ENCODE results near the gene RBBP4.
"Not testable (repeated sequence)": the region's sequence is repeated elsewhere in the genome, so short reads cannot be mapped to it uniquely, and the experiment has no call there.

RBBP4 gene

DNA sequence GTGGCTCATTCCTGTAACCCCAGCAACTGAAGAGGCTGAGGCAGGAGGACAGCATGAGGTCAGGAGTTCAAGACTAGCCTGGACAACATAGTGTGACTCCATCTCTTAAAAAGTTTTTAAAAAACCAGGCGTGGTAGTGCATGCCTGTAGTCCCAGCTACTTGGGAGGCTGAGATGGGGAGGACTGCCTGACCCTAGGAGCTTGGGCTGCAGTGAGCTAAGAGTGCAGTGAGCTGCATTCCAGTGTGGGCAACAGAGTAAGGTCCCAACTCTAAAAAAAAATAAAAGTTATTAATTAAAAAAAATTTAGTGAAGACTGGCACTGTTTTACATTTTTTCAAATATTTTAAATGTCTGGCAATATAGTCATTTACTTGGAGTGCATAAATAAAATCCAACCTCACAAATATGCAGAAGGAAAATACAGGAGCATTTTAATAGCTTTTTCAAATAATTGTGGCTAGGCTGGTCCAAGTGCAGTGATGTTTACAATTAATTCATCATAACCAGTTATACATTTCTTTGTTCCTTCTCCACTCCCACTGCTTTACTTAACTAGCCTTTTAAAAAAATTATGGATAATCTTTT lies 11.4 kb upstream of the RBBP4 start:
- DNase-seq (ENCODE audit: low spot score), result no peak

DNA sequence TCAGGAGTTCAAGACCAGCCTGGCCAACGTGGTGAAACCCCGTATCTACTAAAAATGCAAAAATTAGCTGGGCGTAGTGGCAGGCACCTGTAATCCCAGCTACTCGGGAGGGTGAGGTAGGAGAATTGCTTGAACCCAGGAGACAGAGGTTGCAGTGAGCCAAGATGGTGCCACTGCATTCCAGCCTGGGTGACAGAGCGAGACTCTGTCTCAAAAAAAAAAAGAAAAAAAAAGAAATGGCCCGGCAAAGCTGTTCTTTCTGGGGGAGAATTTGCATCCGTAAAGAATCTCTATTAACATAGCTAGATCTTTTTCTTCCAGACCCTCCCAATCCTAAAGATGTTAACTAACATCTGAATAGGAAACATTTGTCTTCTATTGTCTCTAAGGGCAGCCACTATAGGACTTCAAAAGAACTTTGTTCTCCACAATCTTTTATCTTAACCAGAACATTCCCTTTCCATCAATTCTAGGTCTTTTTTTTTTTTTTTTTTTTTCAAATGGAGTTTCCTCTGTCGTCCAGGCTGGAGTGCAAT lies 8.6 kb upstream of the RBBP4 start:
- not testable (repeated sequence) for DNase-seq (ENCODE audit: low spot score)

DNA sequence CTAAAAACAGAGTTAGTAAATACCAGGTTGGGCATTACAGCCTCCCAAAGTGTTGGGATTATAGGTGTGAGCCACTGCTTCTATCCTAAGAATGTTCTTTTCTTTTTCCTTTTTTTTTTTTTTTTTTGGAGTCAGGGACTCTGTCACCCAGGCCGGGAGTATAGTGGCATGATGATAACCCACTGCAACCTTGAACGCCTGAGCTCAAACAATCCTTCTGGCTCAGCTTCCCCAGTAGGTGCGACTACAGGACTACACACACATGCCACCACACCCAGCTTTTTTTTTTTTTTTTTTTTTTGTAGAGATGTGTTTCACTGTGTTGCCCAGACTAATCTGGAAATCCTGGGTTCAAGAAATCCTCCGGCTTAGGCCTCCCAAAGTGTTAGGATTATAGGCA lies 6.6 kb upstream of the RBBP4 start:
- no peak for DNase-seq (ENCODE audit: low spot score)

DNA sequence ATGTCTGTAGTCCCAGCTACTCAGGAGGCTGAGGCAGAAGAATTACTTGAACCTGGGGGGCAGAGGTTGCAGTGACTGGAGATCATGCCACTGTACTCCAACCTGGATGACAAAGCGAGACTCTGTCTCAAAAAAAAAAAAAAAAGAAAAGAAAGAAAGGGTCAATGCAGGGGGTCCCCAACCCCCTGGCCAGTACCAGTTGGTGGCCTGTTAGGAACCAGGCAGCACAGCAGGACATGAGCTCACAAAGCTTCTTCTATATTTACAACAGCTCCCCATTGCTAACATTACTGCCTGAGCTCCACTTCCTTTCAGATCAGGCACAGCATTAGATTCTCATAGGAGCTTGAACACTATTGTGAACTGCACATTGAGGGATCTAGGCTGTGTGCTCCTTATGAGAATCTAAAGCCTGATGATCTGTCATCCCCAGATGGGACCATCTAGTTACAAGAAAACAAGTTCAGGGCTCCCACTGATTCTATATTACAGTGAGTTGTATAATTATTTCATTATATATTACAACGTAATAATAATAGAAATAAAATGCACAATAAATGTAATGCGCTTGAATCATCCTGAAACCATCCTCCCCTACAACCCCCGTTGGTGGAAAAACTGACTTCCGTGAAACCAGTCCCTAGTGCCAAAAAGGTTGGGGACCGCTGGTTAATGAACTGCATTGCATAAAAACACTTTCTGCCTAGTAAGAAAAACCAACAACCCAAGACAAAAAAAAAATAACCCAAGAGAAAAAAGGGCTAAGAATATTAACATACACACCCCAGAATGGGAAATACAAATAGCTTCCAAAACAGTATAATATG lies 3.5 kb upstream of the RBBP4 start:
- DNase-seq (ENCODE audit: low spot score), result no peak

DNA sequence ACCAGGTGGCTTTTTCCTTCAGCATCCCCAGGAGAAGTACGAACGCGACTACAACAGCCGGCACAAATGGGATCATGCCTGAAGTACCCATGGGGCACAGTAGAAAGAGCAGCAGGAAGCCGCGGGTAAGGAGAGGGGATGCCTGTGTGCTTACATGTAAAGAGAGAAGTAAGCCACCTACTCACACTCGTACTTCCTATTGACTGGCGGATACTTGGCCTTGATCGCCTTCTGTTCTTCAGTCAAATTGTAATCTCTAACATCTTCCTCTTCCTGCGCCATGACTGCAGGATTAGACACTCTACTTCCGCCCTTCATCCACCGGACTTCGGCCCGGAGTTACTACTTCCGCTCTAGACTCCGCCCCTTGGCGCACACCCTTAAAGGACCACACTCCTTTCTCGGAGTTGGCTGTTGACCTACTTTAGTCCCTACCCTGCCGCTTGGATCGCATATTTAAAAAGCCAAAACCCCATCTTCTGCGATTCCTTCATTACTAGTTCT lies 708 bp upstream of the RBBP4 start, which contains the start of gene ZBTB8OS:
TSS of gene ZBTB8OS (minus strand) at position 303 of the 504 bp plus-strand sequence. CDS start at position 282, 21 bp downstream.
- DNase-seq (ENCODE audit: low spot score), result peak; percentile 94

DNA sequence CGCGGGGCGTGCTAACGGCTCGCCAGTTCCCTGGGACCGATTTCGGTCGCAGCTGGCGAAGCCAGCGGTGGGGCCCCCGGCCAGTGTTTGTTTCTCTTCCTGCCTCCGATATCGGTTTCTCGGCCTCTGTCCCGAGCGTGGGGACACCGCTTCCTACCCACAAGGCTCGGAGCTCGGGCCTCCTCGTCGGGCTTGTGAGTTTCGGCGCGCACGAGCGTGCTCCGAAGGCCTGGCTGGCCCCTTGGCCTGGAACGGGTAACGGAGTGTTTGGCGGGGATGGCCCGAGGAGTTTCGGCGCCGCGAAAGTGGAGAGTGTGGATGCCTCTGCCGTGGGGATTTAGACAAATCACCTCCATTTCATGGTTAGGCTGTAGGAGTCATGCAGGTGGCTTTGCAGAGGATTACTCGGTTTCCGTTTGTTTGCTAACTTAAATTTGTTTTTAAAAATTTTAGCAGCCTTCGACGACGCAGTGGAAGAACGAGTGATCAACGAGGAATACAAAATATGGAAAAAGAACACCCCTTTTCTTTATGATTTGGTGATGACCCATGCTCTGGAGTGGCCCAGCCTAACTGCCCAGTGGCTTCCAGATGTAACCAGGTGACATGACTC lies 559 bp downstream of the RBBP4 start:
- peak; percentile 9 for DNase-seq (ENCODE audit: low spot score)

DNA sequence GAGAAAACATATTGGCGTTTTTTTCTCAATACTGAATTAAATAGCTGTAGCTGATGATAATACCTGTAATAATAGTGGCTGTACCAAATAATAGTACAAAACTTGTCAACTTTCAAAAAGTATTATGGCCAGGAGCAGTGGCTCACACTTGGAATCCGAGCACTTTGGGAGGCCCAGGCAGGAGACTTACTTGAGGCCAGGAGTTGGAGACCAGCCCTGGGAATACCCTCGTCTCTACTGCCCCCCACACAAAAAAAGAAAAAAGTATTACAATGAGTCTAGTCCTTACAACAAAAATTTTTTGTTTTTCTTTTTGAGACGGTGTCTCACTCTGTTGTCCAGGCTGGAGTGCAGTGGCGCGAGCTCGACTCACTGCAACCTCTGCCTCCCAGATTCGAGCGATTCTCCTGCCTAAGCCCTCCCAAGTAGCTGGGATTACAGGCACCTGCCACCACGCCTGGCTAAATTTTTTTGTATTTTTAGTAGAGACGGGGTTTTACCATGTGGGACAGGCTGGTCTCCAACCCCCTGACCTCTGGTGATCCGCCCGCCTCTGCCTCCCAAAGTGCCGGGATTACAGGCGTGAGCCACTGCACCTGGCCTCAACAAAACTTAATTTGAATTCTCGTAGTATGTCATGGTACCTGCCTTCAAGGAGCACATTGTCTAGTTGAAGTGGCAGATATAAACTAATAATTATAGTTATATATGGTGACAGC lies 1.4 kb downstream of the RBBP4 start:
- DNase-seq (ENCODE audit: low spot score), result no peak

DNA sequence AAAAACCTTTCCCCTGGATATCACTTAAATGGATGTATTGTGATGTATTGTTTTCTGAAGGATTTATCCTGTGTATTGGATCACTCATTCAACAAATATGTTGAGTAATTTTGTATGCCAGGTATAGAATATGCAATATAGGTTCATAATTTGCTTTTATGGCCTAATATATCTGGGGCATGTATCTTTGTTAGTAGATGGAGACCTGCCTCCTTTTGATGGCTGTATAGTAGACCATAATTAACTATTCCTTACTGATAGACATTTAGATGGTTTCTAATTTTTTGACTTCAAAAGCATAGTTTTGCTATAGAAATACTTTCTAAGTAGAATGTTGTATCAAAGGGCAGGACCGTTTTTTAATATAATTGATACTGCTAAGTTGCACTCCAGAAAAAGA lies 8.6 kb downstream of the RBBP4 start:
- DNase-seq (ENCODE audit: low spot score), result no peak

DNA sequence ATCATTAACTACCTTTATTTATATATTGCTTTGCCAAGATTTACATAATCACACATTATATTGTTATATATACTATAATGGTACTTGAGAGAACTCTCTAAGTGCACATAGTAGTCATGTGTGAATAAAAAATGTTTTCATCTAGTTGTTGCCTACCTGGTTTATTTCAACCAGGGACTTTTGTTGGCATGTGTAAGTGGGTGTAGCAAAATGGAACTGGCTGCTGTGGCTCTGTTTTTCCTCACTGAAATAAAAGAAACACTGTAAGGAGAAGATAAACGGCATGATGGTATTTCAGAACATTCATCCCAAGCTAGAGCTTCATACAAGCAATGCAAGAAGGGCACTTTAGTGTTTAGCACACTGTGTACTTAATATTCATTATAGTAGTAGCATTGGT lies 14.9 kb downstream of the RBBP4 start:
- no peak for DNase-seq (ENCODE audit: low spot score)

DNA sequence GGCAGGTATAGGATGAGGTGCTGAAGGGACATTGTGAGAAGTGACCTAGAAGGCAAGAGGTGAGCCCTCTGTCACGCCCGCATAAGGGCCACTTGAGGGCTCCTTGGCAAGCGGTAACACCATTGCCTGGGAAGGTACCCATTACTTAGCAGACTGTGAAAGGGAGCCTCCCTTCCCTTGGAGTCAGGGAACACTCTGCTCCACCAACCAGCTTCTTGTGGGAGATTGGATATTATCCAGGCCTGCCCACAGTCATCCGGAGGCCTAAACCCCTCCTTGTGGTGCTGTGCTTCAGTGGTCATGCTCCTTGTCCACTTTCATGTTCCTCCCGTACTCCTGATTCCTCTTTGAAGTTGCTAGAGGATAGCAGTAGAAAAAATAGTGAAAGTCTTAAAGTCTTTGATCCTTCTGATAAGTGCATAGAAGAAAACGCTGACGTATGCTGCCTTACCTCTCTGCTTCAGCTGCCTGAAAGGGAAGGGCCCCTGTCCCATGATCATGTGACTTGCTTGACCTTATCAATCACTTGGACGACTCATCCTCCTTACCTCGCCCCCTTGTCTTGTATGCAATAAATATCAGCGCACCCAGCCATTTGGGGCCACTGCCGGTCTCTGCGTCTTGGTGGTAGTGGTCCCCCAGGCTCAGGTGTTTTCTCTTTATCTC lies 16.0 kb downstream of the RBBP4 start:
- no peak for DNase-seq (ENCODE audit: low spot score)

DNA sequence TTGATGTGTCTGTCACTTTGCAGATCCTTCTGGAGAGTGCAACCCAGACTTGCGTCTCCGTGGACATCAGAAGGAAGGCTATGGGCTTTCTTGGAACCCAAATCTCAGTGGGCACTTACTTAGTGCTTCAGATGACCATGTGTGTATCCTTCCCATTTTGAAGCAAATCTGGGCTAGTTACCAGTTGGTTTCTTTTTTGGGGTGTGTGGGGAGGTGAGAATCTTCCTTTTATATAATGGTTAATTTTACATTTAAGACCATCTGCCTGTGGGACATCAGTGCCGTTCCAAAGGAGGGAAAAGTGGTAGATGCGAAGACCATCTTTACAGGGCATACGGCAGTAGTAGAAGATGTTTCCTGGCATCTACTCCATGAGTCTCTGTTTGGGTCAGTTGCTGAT lies 17.7 kb downstream of the RBBP4 start:
- not testable (repeated sequence) for DNase-seq (ENCODE audit: low spot score)

DNA sequence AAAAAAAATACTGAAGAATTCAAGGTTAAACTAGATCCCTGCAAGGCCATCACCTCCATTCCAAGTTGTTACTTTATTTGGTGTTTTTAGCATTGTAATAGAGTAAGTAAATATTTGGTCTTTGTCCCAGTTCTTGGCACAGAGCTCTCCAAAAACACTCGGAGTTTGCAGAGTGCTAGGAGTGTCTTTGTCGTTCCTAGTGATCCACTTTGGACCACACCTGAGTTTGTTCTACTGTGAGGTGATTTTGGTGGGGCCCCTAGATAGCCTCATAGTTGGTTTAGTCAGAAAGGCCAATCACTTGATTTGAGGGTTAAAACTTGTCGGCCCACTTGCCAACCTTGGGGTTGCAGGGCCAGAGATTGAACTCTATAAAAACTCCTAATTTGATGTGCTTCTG lies 25.9 kb downstream of the RBBP4 start:
- DNase-seq (ENCODE audit: low spot score), result no peak

DNA sequence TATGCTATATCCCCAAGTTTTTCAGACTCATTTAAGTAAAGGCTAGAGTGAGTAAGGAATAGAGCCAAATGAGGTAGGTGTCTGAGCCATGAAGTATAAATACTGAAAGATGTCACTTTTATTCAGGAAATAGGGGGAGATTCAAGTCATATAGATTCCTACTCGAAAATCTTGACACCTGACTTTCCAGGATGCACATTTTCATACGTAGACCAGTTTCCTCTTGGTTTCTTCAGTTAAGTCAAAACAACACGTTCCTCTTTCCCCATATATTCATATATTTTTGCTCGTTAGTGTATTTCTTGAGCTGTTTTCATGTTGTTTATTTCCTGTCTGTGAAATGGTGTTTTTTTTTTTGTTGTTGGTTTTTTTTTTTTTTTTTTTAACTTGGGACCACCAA lies 29.0 kb downstream of the RBBP4 start:
- DNase-seq (ENCODE audit: low spot score), result not testable (repeated sequence)

DNA sequence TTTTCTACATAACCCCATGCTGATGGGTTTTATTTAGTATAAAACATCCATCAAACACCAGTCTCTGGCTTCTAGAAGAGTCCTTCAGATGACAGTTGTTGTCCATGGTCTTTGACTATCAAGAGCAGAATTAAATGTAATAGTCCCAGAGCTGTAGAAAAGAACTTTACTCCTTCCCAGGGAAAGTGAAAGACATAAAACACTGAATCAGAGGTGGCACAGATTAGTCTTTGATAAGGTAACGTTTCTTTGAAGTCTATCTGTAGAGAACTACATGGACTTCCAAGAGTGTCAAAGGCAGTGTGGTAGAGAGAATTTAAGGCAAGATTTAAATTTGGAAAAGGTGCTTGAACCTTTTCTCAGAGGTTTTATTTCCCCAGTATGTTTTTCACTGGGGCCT lies 29.6 kb downstream of the RBBP4 start:
- DNase-seq (ENCODE audit: low spot score), result no peak

DNA sequence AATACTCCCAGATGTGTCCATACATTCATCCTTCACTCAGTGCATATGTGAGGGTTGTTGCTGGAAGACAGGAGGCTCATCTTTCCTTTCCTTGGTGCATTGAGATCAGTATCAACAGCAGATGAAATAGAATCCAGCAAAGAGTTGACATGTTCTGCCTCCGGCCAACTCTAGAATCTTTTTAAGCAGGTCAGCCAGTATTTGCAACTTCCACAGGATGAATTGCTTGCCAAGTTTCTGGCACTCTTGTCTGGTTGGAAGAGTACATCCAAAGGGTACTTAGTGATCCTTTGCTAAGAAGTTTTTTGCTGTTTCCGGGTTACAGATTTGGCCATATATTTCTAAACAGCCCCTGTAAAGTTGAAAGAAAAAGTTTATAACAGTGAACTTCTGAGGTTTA lies 30.5 kb downstream of the RBBP4 start:
- DNase-seq (ENCODE audit: low spot score), result no peak

DNA sequence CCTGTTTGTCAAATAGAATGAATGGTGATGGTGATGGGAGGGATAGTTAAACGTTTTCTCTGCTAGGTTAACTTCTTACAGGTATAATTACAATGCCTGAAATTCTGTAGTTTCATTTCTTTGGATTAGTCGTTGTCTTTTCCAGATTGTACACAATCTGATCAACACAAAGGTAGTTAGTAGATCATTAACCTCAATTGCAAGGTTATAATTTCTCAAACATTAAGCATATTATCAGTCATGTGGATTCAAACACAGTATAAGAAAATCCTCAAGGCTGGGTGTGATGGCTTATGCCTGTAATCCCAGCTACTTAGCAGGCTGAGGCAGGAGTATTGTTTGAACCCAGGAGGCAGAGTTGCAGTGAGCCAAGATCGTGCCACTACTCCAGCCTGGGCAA lies 31.0 kb downstream of the RBBP4 start:
- no peak for DNase-seq (ENCODE audit: low spot score)

DNA sequence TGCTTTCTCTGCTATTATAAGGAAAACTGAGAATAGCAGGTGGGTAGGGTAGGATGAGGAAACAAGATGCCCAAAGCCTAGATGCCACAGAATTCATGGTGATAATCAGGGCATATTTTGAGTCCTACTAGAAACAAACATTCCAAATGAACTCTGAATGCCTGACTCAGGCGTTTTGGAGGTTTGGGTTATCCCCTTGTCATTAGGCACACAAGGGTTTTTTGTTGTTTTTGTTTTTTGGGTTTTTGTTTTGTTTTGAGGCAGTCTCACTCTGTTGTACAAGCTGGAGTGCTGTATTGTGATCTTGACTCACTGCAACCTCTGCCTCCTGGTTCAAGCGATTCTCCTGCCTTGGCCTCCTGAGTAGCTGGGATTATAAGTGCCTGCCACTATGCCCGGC lies 32.4 kb downstream of the RBBP4 start:
- DNase-seq (ENCODE audit: low spot score), result no peak

DNA sequence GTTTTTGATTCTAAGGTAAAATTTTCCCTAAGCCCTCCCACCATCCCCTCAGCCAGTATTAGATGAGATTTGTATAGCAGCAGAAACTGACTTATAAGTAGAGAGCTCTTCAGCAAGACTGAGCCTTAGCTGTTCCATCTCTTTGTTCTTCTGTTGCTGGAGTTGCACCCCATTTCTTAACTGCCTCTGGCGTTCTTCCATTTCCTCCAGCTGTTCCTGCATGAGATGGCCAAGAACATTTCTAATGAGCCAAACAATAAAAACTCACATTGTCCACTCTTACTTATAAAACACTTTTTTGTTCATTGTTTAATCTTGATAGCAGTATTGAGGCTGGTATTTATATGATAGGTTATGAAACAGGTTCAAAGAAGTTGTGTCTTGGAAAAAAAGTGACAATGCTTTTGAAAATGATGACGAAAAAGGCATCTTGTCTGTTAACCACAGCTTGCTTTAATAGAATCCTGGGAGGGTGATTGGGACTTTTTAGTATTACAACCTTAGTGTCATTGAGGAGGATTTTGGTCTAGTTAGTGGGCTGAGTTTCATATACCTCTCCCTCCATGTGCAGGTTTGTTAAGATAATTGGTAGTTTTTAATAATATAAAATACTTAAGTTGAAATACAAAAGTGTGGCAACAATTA lies 33.3 kb downstream of the RBBP4 start:
- DNase-seq (ENCODE audit: low spot score), result no peak

DNA sequence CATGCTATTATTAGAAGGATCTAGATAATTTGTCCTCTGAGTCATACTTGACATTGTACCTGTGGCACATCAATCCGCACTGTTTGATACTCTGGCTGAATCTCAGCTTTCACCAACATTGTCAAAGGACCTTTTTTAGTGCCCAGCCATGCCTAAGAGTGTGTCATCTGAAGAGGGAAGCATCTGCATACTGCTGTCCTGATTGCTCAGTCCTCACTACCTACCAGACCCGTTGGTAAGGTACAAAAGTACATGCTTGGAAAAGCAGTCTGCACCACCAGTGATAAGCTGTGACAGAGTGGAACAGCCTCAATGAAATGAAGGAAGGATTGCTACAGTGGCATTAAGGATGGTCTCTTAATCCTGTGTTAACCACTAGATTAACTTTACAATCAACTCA lies 34.5 kb downstream of the RBBP4 start:
- DNase-seq (ENCODE audit: low spot score), result no peak

DNA sequence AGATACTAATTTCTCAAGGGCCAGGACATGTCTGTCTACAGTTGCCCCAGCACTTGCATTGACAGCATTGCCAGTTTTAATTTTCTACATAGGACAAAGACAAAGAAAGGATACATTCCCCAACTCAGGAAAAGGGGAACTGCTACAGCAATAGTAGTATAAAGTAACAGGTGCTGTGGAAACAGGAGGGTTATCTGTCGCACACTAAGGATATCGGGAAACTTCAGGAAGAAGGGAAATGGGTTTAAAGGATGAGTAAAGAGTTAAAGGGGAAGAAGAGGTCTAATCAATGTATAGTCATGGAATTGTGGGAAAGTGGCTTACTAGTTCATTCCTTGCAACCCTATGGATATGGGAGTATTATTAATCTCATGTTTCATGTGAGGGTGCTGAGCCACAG lies 35.4 kb downstream of the RBBP4 start:
- no peak for DNase-seq (ENCODE audit: low spot score)

Measured in COLO829 (cell line).